Subcutaneous abdominal adipose tissue (tissue), 5 donors: ENCODE data around the gene SH3RF3.

ENCODE experiments used
- H3K27ac ChIP-seq: one replicate; pipeline ENCODE4 v1.7.0; 2013; ENCODE audit warnings: low read depth, mild to moderate bottlenecking, inconsistent platforms, low read length, moderate library complexity
- H3K27me3 ChIP-seq, 5 donors: one replicate each; pipeline ENCODE4 v1.7.0; 2013; ENCODE audit warnings: low read length in 5 of 5, inconsistent platforms in 1 of 5; ENCODE audit not compliant: control insufficient read depth in 5 of 5, insufficient read depth in 4 of 5
- H3K36me3 ChIP-seq, 5 donors: one replicate each; pipeline ENCODE4 v1.7.0; 2013; ENCODE audit warnings: low read length in 5 of 5; ENCODE audit not compliant: control insufficient read depth in 5 of 5, insufficient read depth in 5 of 5
- H3K4me1 ChIP-seq, 5 donors: one replicate each; pipeline ENCODE4 v1.7.0; 2013; ENCODE audit warnings: low read length in 5 of 5, mild to moderate bottlenecking in 3 of 5, moderate library complexity in 1 of 5; ENCODE audit not compliant: control insufficient read depth in 5 of 5, insufficient read depth in 5 of 5
- H3K4me3 ChIP-seq, 5 donors: one replicate each; pipeline ENCODE4 v1.7.0; 2013; ENCODE audit warnings: low read length in 5 of 5, low read depth in 1 of 5
- H3K9ac ChIP-seq, 5 donors: one replicate each; pipeline ENCODE4 v1.7.0; 2013; ENCODE audit warnings: low read length in 5 of 5, mild to moderate bottlenecking in 4 of 5, moderate library complexity in 3 of 5
- H3K9me3 ChIP-seq, 5 donors: one replicate each; pipeline ENCODE4 v1.7.0; 2013; ENCODE audit warnings: low read length in 5 of 5; ENCODE audit not compliant: control insufficient read depth in 5 of 5
- donor health status: healthy.
- donor health status: healthy.
- donor health status: healthy.
- donor health status: healthy.
- donor health status: healthy.

SH3RF3 gene

GRCh38 chr2:109482361-109482861 is 353.4 kb downstream of the SH3RF3 start:
- no peak overlapping the region for H3K9ac ChIP-seq
- peaks cover 0 to 9% (median 2%) of the 10 kb centered on the region in 5 donors for H3K36me3 ChIP-seq
- H3K27ac ChIP-seq = no peak overlapping the region
- no peaks in the 10 kb centered on the region for H3K9me3 ChIP-seq
- peak overlapping the region in 1 of 5 donors; percentile 17 for H3K4me3 ChIP-seq
- H3K4me1 ChIP-seq = peaks cover 3 to 27% (median 17%) of the 10 kb centered on the region in 5 donors
- no peaks in the 10 kb centered on the region for H3K27me3 ChIP-seq

- H3K36me3 ChIP-seq = peaks cover 0 to 13% (median 2%) of the 10 kb centered on the region in 5 donors
- H3K9ac ChIP-seq = no peak overlapping the region
- H3K9me3 ChIP-seq = no peaks in the 10 kb centered on the region
- no peaks in the 10 kb centered on the region for H3K27me3 ChIP-seq
- no peak overlapping the region for H3K27ac ChIP-seq
- peaks cover 3 to 19% (median 17%) of the 10 kb centered on the region in 5 donors for H3K4me1 ChIP-seq
- no peak overlapping the region for H3K4me3 ChIP-seq
Measured at GRCh38 chr2:109486711-109487535, 357.9 kb downstream of the SH3RF3 start.

GRCh38 chr2:109487536-109487869 is 358.5 kb downstream of the SH3RF3 start:
- no peaks in the 10 kb centered on the region for H3K9me3 ChIP-seq
- H3K4me3 ChIP-seq = no peak overlapping the region
- no peaks in the 10 kb centered on the region for H3K27me3 ChIP-seq
- H3K9ac ChIP-seq = no peak overlapping the region
- no peak overlapping the region for H3K27ac ChIP-seq
- peaks cover 3 to 15% (median 11%) of the 10 kb centered on the region in 5 donors for H3K4me1 ChIP-seq
- H3K36me3 ChIP-seq = peaks cover 0 to 18% (median 4%) of the 10 kb centered on the region in 5 donors

- no peak overlapping the region for H3K27ac ChIP-seq
- H3K36me3 ChIP-seq = peaks cover 0 to 24% (median 10%) of the 10 kb centered on the region in 5 donors
- no peaks in the 10 kb centered on the region for H3K27me3 ChIP-seq
- no peaks in the 10 kb centered on the region for H3K9me3 ChIP-seq
- no peak overlapping the region for H3K9ac ChIP-seq
- H3K4me1 ChIP-seq = peaks cover 3 to 9% (median 7%) of the 10 kb centered on the region in 5 donors
- H3K4me3 ChIP-seq = no peak overlapping the region
Measured at GRCh38 chr2:109487871-109488655, 359.1 kb downstream of the SH3RF3 start.

GRCh38 chr2:109489296-109489695 is 360.3 kb downstream of the SH3RF3 start:
- H3K4me1 ChIP-seq = peaks cover 0 to under 1% (median 0%) of the 10 kb centered on the region in 5 donors
- H3K27me3 ChIP-seq = no peaks in the 10 kb centered on the region
- H3K36me3 ChIP-seq = peaks cover 0 to 33% (median 12%) of the 10 kb centered on the region in 5 donors
- no peaks in the 10 kb centered on the region for H3K9me3 ChIP-seq
- no peak overlapping the region for H3K27ac ChIP-seq
- no peak overlapping the region for H3K4me3 ChIP-seq
- H3K9ac ChIP-seq = no peak overlapping the region

GRCh38 chr2:109493176-109493935 is 364.4 kb downstream of the SH3RF3 start:
- H3K27me3 ChIP-seq = no peaks in the 10 kb centered on the region
- H3K4me1 ChIP-seq = peaks cover 0 to 24% (median 8%) of the 10 kb centered on the region in 5 donors
- no peak overlapping the region for H3K27ac ChIP-seq
- no peak overlapping the region for H3K9ac ChIP-seq
- no peak overlapping the region for H3K4me3 ChIP-seq
- peaks cover 0 to 39% (median 12%) of the 10 kb centered on the region in 5 donors for H3K36me3 ChIP-seq
- no peaks in the 10 kb centered on the region for H3K9me3 ChIP-seq

GRCh38 chr2:109494351-109494750 is 365.3 kb downstream of the SH3RF3 start:
- H3K36me3 ChIP-seq = peaks cover 0 to 39% (median 12%) of the 10 kb centered on the region in 5 donors
- H3K27ac ChIP-seq = no peak overlapping the region
- H3K4me3 ChIP-seq = no peak overlapping the region
- H3K4me1 ChIP-seq = peaks cover 0 to 28% (median 13%) of the 10 kb centered on the region in 5 donors
- no peaks in the 10 kb centered on the region for H3K27me3 ChIP-seq
- H3K9me3 ChIP-seq = no peaks in the 10 kb centered on the region
- H3K9ac ChIP-seq = no peak overlapping the region

GRCh38 chr2:109497463-109497862 is 368.5 kb downstream of the SH3RF3 start:
- Histone ChIP-seq H3K27me3 (no peaks in the 10 kb centered on the region), H3K36me3 (peaks cover 0 to 26% (median 14%) of the 10 kb centered on the region in 5 donors), H3K4me1 (peaks cover 0 to 31% (median 15%) of the 10 kb centered on the region in 5 donors), H3K9me3 (no peaks in the 10 kb centered on the region), H3K9ac (no peak overlapping the region), H3K27ac (no peak overlapping the region), H3K4me3 (peak overlapping the region in 1 of 5 donors; percentile 4)

GRCh38 chr2:109497911-109498870 is 369.2 kb downstream of the SH3RF3 start:
- H3K9me3 ChIP-seq = no peaks in the 10 kb centered on the region
- H3K27ac ChIP-seq = no peak overlapping the region
- peaks cover 0 to 31% (median 15%) of the 10 kb centered on the region in 5 donors for H3K4me1 ChIP-seq
- peaks cover 0 to 23% (median 10%) of the 10 kb centered on the region in 5 donors for H3K36me3 ChIP-seq
- H3K9ac ChIP-seq = no peak overlapping the region
- peak overlapping the region in 1 of 5 donors; percentile 4 for H3K4me3 ChIP-seq
- no peaks in the 10 kb centered on the region for H3K27me3 ChIP-seq
